CD4-positive, alpha-beta T cell treated with Interleukin-10 for 1 hour (primary cell): ENCODE measurements around the gene KIF26B.

Source experiments
- DNase-seq: peaks from one replicate; pipeline ENCODE4 v3.0.0-alpha.2; 2020

KIF26B gene

GRCh38 chr1:245530937-245531336, 376.2 kb downstream of the KIF26B start:
- DNase-seq, result no peak

DNA sequence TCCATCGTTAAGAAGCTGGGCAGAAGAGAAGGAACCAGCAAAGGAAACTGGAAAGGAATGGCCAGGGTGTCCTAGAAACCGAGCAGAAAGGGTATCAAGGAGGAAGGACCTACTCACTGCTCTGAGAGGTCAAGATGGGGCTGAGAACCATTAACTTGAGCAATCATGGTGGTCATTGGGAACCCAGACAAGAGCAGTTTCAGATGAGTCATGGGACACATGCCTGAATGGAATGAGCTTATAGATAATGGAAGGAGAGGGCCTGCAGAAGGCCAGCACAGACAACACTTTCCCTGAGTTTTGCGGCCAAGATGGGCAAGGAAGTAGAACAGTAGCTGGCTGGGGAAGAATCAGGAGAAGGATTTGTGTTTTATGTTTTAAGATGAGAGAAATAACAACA, 383.2 kb downstream of the KIF26B start:
- DNase-seq, result no peak

DNA sequence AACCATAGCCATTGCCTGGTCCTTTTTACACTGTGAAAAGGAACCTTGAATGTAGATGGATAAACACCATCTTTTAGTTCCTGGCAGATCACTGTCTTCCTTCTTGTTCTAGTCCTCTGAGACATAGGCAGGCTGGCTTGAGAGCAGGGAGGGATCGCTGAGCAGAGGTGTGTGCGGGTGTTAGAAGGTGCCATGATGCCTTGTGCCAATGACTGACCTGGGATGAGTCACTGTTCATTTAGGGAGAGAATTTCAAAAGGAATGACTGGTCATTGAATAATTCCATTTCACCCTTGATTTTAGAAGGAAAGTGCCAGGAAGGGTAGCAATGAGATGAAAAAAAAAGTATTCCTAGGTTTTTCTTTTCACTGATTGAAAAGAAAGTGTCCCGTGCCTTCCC, 383.9 kb downstream of the KIF26B start:
- DNase-seq, result no peak

- no peak for DNase-seq
Observed at GRCh38 chr1:245541369-245541768, 386.6 kb downstream of the KIF26B start.

DNA sequence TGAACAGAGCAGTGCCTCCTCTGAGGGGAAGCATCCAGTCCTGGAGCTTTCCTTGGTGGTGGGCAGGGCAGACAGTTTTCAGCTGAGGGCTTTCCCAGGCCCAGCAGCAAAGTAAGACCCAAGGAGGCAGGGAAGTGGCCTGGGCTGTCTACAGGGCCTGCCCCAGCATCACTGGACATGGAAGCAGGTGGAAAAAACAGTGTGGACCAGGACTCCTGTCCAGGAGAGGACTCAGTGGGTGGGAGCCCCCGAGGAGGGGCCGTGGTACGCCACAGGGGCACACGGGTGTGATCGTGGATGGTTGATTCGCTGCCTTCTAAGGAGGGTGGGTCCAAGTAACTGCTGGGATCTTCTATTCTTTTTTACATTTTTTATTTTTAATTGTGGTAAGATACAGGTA, 387.6 kb downstream of the KIF26B start:
- DNase-seq, result no peak

DNA sequence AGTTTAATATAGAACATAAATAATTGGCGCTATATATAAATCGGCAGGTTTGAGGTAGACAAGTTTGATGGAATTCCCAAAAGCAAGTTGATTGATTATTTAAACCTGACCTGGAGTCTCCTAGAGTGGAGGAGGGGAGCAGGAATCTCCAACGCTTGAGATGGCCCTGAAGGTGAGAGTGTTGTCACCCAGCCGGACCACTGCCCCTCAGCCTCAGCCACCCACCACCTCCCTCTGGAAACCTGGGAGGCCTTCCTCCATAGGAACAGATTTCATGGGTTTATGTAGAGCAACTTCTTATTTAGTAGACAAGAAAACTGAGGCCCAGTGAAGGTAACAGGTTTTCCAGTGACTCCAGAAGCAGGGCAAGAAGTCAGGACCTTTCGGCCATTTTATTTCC, 389.5 kb downstream of the KIF26B start:
- no peak for DNase-seq

GRCh38 chr1:245546875-245547274, 392.1 kb downstream of the KIF26B start:
- DNase-seq, result no peak

GRCh38 chr1:245549996-245550719, 395.4 kb downstream of the KIF26B start:
- DNase-seq, result no peak

DNA sequence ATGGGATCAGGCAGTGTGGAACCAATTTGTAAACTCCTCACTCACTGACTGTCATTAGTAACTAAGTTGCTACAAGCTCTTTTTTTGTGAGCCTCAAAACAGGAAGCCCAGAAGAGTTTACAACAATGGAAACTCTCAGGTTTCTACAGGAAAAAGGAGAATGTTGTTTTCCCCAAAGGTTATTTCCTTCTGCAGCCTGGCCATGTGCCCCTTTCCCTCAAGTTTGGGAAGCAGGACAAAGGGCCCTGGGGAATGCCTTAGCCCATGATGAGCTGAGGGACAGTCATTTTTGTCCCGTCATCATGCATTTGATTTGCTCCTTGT, 395.9 kb downstream of the KIF26B start:
- no peak for DNase-seq

GRCh38 chr1:245551536-245551935, 396.8 kb downstream of the KIF26B start:
- DNase-seq, result no peak

- DNase-seq, result no peak
Observed at GRCh38 chr1:245552331-245552730, 397.5 kb downstream of the KIF26B start.

DNA sequence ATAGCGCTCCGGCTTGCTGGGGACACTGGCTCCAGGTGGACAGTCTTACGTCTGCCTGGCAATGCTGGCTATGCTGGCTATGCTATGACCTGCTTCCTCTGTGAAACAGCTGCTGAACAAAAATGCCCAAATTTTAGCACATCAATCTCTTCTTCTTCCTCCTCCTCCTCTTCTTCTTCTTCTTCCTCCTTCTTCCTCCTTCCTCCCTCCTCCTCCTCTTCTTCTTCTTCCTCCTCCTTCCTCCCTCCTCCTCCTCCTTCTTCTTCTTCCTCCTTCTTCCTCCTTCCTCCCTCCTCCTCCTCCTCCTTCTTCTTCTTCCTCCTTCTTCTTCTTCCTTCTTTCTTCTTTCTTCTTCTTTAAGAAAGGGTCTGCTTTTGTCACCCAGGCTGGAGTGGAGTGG, 401.3 kb downstream of the KIF26B start:
- DNase-seq, result no peak

DNA sequence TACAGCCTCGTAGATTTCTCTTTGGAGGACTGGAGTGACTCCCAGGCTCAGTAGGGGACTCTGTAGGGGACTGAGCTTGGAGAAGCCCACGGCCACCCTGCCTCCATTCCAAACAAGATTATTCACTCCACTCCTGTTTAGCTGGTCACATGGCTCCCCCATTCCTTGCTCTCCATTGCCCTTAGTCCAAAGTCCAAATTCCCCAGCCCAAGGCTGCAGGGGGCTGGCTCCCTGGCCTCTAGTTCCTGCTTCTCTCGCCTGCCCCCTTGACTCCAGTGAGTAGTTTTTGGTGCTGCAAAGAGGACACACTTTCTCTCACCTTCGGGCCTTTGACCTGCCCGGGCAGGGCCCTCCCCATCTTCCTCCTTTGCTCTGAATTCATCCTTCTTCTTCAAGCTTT, 403.3 kb downstream of the KIF26B start:
- DNase-seq, result no peak

GRCh38 chr1:245560316-245560859, 405.6 kb downstream of the KIF26B start:
- DNase-seq, result no peak

DNA sequence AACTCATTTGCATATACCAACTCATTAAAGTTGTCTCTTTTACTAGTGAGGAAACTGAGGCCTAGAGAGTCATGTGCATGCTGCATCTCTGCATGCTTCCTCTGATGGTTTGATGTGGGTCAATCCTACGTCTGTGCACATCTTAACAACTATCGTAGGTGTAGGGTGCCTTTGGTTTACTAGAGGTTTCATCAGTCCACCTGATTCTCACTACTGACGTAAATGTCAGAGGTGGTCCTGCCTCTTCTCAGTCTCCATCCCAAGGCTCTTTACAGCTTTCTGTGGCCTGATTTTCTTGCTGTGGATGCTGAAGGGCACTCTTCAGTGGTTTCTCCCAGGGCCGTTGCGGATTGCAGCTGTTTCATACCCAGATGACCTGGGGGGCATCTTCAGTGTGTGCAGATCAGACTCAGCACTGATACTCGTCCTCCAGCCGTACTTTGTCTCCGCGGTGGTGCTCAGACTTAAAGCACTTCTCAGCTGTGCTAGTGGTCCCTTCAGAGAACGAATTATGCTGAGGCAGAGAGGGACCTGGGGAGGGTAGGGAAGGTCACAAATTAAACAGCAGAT, 407.0 kb downstream of the KIF26B start:
- no peak for DNase-seq

GRCh38 chr1:245566134-245566533, 411.3 kb downstream of the KIF26B start:
- DNase-seq, result no peak

DNA sequence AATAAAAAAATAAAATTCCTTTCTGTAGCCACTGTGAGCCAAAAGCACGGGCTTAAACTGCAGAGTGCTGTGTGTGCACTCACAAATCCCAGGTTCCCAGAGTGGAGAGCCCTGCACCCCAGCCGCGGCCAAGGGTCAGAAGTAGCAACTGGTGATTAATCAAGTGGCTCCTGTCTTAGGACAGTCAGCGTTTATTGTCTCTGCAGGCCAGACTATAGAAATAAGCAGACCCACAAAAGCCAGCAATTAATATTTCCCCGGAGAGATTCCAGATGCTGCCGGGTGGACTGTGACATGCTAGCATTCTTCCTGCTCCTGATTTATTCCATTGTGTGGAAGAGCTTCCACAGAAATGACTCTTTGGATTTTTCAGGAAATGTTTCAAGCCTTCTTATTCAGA, 412.2 kb downstream of the KIF26B start:
- no peak for DNase-seq

GRCh38 chr1:245571815-245572294, 417.1 kb downstream of the KIF26B start:
- no peak for DNase-seq

DNA sequence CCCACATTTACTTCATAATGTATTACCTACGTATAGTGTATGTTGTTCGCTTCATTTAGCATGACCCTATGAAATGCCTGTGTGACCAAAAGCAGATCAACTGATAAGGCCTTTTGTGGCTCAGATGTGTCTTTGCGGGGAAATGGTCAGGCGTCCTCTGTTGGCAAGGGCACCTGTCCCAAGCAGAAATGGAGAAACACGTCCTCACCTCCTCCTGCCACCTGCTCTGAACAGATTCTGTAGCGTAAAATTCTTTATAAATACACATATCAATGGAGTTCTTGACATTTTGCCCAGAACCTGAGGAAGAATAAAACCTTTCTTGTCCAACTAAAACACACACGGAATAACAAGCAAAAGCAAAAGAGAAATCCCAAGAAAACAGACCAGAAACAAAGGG, 417.9 kb downstream of the KIF26B start:
- no peak for DNase-seq

DNA sequence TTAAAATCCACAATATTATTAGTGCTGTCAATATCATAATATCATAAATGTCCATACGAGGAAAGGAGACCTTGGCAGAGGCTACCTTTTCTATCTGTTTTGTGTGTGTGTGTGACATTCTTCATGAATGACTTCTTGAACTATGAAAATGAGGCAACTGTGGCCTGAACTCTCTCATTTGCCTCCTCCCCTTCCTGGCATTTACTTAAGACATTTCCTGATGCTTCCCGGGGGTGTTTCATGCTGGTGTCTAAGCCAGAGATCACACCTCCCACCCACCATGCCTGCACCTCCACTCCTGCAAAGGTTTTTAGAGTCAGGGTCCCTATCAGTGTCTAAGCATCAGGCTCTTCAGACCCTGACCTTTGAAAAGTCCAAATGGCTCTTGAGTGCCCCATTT, 420.9 kb downstream of the KIF26B start:
- DNase-seq, result no peak

GRCh38 chr1:245576323-245576722, 421.5 kb downstream of the KIF26B start:
- no peak for DNase-seq

GRCh38 chr1:245577191-245578157, 422.7 kb downstream of the KIF26B start:
- DNase-seq, result no peak

DNA sequence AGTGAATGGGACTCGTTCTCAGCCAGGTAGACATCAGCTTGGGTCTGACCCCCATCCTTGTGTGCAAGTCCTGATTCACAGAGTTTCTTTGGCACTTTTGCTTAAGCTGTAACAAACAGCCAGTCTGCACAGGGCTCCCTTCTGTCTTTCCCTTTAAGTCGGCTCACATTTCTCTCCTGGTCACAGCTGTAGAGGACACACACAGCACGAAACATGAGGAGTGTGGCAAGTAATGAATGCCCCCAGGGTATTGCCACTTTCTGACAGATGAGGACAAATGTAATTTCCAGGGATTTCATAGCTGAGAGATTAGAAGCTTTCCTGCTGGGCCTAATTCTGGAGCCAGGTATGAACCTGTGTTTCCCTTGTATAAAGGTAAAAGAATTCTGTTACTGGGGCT, 423.5 kb downstream of the KIF26B start:
- DNase-seq, result no peak

- no peak for DNase-seq
Observed at GRCh38 chr1:245578771-245579170, 424.0 kb downstream of the KIF26B start.
